Measurements from ENCODE around the gene UBE3D. TPM values are rescaled to one million over a fixed set of nuclear protein-coding genes. Genes with fewer than 3 reads are reported as not detected.

Gene UBE3D
- total RNA-seq, 4 donors from 2014 or later = 0.82 to 4.6 (median 3.2) TPM

DNA sequence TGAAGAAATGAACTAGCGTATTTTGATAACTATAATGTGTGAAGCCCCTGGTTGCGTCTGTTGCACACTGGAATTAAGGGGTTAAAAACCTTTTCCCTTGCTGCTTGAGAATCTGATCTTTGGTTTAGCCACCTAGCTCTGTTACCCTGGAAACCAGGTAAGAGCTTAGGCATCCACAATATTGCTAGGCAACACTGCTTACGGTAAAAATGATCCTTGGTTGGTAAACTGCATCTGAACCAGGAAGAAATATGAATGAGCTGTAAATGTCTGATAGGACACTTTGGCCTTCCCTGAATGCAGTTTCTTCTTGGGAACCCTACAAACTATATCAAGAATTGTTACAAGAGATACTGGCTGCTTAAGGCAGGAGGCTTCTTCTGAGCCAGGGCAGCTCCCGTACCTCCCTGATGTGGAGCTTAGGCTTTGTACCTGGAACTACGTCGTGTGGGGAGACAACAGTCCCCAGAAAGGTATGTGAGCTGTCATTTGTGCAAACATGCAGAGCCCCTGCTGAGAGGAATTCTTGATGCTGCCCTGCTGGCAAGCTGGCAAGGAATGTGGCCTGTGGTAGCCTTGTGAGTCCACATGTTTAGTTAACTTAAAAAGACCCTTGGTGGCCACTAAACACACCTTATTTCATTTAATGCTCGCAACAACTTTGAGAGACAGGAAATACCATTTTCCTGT lies 18.4 kb downstream of the UBE3D start:
- no peaks in the 10 kb centered on the region for H3K9me3 ChIP-seq
- no peak overlapping the region for H3K27ac ChIP-seq
- intact Hi-C loops (cut with DNase I; ENCODE audit: low total_unique reads) = no loop called here
- H3K36me3 ChIP-seq = no peaks in the 10 kb centered on the region
- in situ Hi-C loops (cut with MboI; ENCODE audit: low sequenced_read_pairs in 4 of 4) = no loop called here
- H3K4me3 ChIP-seq = no peak overlapping the region
- DNase-seq (no peak), ATAC-seq (no peak)
- peaks cover 5 to 15% of the 10 kb centered on the region in 2 donors for H3K4me1 ChIP-seq
- H3K27me3 ChIP-seq = no peaks in the 10 kb centered on the region
- TF ChIP-seq, protein P1, sequence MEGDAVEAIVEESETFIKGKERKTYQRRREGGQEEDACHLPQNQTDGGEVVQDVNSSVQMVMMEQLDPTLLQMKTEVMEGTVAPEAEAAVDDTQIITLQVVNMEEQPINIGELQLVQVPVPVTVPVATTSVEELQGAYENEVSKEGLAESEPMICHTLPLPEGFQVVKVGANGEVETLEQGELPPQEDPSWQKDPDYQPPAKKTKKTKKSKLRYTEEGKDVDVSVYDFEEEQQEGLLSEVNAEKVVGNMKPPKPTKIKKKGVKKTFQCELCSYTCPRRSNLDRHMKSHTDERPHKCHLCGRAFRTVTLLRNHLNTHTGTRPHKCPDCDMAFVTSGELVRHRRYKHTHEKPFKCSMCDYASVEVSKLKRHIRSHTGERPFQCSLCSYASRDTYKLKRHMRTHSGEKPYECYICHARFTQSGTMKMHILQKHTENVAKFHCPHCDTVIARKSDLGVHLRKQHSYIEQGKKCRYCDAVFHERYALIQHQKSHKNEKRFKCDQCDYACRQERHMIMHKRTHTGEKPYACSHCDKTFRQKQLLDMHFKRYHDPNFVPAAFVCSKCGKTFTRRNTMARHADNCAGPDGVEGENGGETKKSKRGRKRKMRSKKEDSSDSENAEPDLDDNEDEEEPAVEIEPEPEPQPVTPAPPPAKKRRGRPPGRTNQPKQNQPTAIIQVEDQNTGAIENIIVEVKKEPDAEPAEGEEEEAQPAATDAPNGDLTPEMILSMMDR (IDR thresholded peaks at IDR 0.05 in 4 of 5, conservative IDR thresholded peaks at IDR 0.05 in 1 of 5) = no peak
- no peak for TF ChIP-seq POLR2A (IDR thresholded peaks at IDR 0.05)

GRCh38 chr6:83044091-83044768 lies 21.4 kb downstream of the UBE3D start:
- DNase-seq (no peak), ATAC-seq (no peak)
- no peaks in the 10 kb centered on the region for H3K27me3 ChIP-seq
- no peaks in the 10 kb centered on the region for H3K36me3 ChIP-seq
- H3K4me3 ChIP-seq = no peak overlapping the region
- no peak overlapping the region for H3K27ac ChIP-seq
- H3K4me1 ChIP-seq = peaks cover 0 to under 1% of the 10 kb centered on the region in 2 donors
- no peak for TF ChIP-seq POLR2A (IDR thresholded peaks at IDR 0.05)
- TF ChIP-seq, protein P1 (IDR thresholded peaks at IDR 0.05 in 4 of 5, conservative IDR thresholded peaks at IDR 0.05 in 1 of 5) = no peak
- in situ Hi-C loops (cut with MboI; ENCODE audit: low sequenced_read_pairs in 4 of 4) (no loop called here), intact Hi-C loops (cut with DNase I; ENCODE audit: low total_unique reads) (no loop called here)
- no peaks in the 10 kb centered on the region for H3K9me3 ChIP-seq

DNA sequence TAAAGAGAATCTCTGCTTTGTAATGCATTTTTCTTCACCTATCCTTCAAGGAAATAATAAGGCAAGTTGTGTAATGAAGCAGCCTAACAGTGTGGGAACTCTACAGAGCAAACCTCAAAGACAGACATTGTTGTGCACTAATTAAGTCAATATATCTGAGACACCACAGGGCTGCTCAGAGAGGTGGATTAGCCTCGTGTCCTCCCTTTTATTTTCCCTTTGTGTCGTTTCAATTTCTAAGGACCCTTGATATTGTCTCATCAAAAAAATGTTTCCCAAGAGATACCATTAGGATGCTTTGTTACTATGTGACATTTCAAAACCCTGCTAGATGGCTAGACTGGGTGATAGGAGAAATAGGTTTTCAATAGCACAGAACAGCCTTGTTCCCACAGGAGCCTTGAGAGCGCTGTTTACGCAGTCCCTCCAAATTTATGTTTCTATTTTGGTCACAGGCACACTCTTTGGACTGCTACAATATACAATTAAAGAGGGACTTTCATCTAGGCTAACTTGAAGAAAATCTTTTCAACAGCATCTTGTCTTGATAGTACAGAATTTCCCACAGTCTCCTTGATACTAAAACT lies 23.1 kb downstream of the UBE3D start:
- Histone ChIP-seq H3K9me3 (no peaks in the 10 kb centered on the region), H3K4me3 (no peak overlapping the region), H3K36me3 (no peaks in the 10 kb centered on the region), H3K27ac (no peak overlapping the region), H3K27me3 (no peaks in the 10 kb centered on the region), H3K4me1 (no peaks in the 10 kb centered on the region)
- ATAC-seq (no peak), DNase-seq (no peak)
- TF ChIP-seq, protein P1 (IDR thresholded peaks at IDR 0.05 in 4 of 5, conservative IDR thresholded peaks at IDR 0.05 in 1 of 5) = no peak
- no peak for TF ChIP-seq POLR2A (IDR thresholded peaks at IDR 0.05)
- intact Hi-C loops (cut with DNase I; ENCODE audit: low total_unique reads) (no loop called here), in situ Hi-C loops (cut with MboI; ENCODE audit: low sequenced_read_pairs in 4 of 4) (no loop called here)

- no peaks in the 10 kb centered on the region for H3K4me1 ChIP-seq
- H3K27ac ChIP-seq = no peak overlapping the region
- in situ Hi-C loops (cut with MboI; ENCODE audit: low sequenced_read_pairs in 4 of 4) = no loop called here
These were observed 27.4 kb downstream of the UBE3D start for GRCh38 chr6:83038246-83038645.

More at GRCh38 chr6:83038246-83038645, 27.4 kb downstream of the UBE3D start:
- Histone ChIP-seq H3K4me3 (no peak overlapping the region), H3K27me3 (no peaks in the 10 kb centered on the region), H3K9me3 (no peaks in the 10 kb centered on the region), H3K36me3 (peaks cover 0 to 2% of the 10 kb centered on the region in 2 donors)
- no peak for DNase-seq
- TF ChIP-seq, protein P1 (IDR thresholded peaks at IDR 0.05 in 4 of 5, conservative IDR thresholded peaks at IDR 0.05 in 1 of 5) = no peak
- TF ChIP-seq POLR2A (IDR thresholded peaks at IDR 0.05) = no peak
- intact Hi-C loops (cut with DNase I; ENCODE audit: low total_unique reads) = no loop called here
- no peak for ATAC-seq
